ENCODE results near the gene KSR2.

- TF ChIP-seq, protein P1, sequence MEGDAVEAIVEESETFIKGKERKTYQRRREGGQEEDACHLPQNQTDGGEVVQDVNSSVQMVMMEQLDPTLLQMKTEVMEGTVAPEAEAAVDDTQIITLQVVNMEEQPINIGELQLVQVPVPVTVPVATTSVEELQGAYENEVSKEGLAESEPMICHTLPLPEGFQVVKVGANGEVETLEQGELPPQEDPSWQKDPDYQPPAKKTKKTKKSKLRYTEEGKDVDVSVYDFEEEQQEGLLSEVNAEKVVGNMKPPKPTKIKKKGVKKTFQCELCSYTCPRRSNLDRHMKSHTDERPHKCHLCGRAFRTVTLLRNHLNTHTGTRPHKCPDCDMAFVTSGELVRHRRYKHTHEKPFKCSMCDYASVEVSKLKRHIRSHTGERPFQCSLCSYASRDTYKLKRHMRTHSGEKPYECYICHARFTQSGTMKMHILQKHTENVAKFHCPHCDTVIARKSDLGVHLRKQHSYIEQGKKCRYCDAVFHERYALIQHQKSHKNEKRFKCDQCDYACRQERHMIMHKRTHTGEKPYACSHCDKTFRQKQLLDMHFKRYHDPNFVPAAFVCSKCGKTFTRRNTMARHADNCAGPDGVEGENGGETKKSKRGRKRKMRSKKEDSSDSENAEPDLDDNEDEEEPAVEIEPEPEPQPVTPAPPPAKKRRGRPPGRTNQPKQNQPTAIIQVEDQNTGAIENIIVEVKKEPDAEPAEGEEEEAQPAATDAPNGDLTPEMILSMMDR (conservative IDR thresholded peaks at IDR 0.05; ENCODE audit: low read depth, low read length) = no peak
- no peak for TF ChIP-seq EZH2 (IDR thresholded peaks at IDR 0.05; ENCODE audit: borderline replicate concordance, low read depth, low read length, poor library complexity, severe bottlenecking)
Observed at GRCh38 chr12:117890644-117891043, 78.1 kb downstream of the KSR2 start.

All from A673 (cell line).